Astrocyte (in vitro differentiated cells and primary cell): ENCODE results near the gene TOR2A. TPM values are rescaled to one million over a fixed set of nuclear protein-coding genes. Genes with fewer than 3 reads are reported as not detected.

ENCODE experiments used
- DNase-seq: peaks from one replicate; pipeline ENCODE4 v3.0.0-alpha.2; 2010; ENCODE audit warnings: low read depth
- FAIRE-seq: peaks from 2 replicates; lab custom pipeline; 2011; peaks lifted over from hg19 to GRCh38; lab: Jason Lieb, UNC
- H2AFZ ChIP-seq: 2 replicates; pipeline ENCODE4 v1.6.0; 2012; ENCODE audit warnings: low read depth, low read length, inconsistent platforms
- H3K27ac ChIP-seq: 2 replicates; pipeline ENCODE4 v1.5.1; 2011; ENCODE audit warnings: low read depth, low read length, inconsistent platforms
- H3K27me3 ChIP-seq: 2 replicates; pipeline ENCODE4 v1.6.0; 2011; ENCODE audit warnings: low read length, inconsistent platforms; ENCODE audit not compliant: insufficient read depth
- H3K36me3 ChIP-seq: 2 replicates; pipeline ENCODE4 v1.5.1; 2011; ENCODE audit warnings: low read length, inconsistent platforms; ENCODE audit not compliant: insufficient read depth
- H3K4me1 ChIP-seq: 2 replicates; pipeline ENCODE4 v1.5.1; 2011; ENCODE audit warnings: low read length, inconsistent platforms; ENCODE audit not compliant: insufficient read depth
- H3K4me2 ChIP-seq: 2 replicates; pipeline ENCODE4 v1.6.0; 2012; ENCODE audit warnings: low read length, inconsistent platforms
- H3K4me3 ChIP-seq: 2 replicates; pipeline ENCODE4 v1.5.1; 2011; ENCODE audit warnings: low read depth, mild to moderate bottlenecking, low read length, inconsistent platforms; ENCODE audit not compliant: insufficient read depth
- H3K79me2 ChIP-seq: 2 replicates; pipeline ENCODE4 v1.6.0; 2012; ENCODE audit warnings: mild to moderate bottlenecking, low read length, inconsistent platforms; ENCODE audit not compliant: insufficient read depth
- H3K9ac ChIP-seq: 2 replicates; pipeline ENCODE4 v1.6.0; 2012; ENCODE audit warnings: mild to moderate bottlenecking, low read length, inconsistent platforms
- H3K9me3 ChIP-seq: 2 replicates; pipeline ENCODE4 v1.5.1; 2012; ENCODE audit warnings: low read depth, mild to moderate bottlenecking, low read length, inconsistent platforms; ENCODE audit not compliant: insufficient read depth
- H4K20me1 ChIP-seq: 2 replicates; pipeline ENCODE4 v1.6.0; 2012; ENCODE audit warnings: low read length, inconsistent platforms; ENCODE audit not compliant: insufficient read depth
- H3K27ac Mint-ChIP-seq: one replicate; pipeline ENCODE4 v1.8.0; 2021; ENCODE audit warnings: mild to moderate bottlenecking, mixed read lengths; ENCODE audit not compliant: unreplicated experiment
- H3K27me3 Mint-ChIP-seq: one replicate; pipeline ENCODE4 v1.8.0; 2021; ENCODE audit warnings: low read depth, mixed read lengths; ENCODE audit not compliant: unreplicated experiment
- H3K36me3 Mint-ChIP-seq: one replicate; pipeline ENCODE4 v1.8.0; 2021; ENCODE audit warnings: low read depth, mixed read lengths; ENCODE audit not compliant: unreplicated experiment
- H3K4me1 Mint-ChIP-seq: one replicate; pipeline ENCODE4 v1.8.0; 2021; ENCODE audit warnings: low read depth, mixed read lengths; ENCODE audit not compliant: unreplicated experiment
- H3K4me3 Mint-ChIP-seq: one replicate; pipeline ENCODE4 v1.8.0; 2021; ENCODE audit warnings: mild to moderate bottlenecking, moderate library complexity, mixed read lengths; ENCODE audit not compliant: unreplicated experiment
- H3K9me3 Mint-ChIP-seq: one replicate; pipeline ENCODE4 v1.8.0; 2021; ENCODE audit warnings: mild to moderate bottlenecking, mixed read lengths; ENCODE audit not compliant: unreplicated experiment
- CTCF ChIP-seq: IDR thresholded peaks from 2 replicates; pipeline ENCODE4 v1.5.1; 2011; ENCODE audit warnings: low read depth, mild to moderate bottlenecking, inconsistent platforms, low read length, moderate library complexity; ENCODE audit not compliant: insufficient read depth
- EZH2 ChIP-seq: IDR thresholded peaks from 2 replicates; pipeline ENCODE4 v1.6.1; 2012; ENCODE audit warnings: mild to moderate bottlenecking, low read length, inconsistent platforms; ENCODE audit not compliant: insufficient read depth
- total RNA-seq: library from RNA; stranded (reverse); gene quantifications from 2 replicates; pipeline ENCODE4 v1.2.1, GENCODE V29; 2021

The TOR2A gene
- total RNA-seq, 1 donor from 2014 or later = 7.5 TPM

- Mint-ChIP-seq H3K4me3 (no peak overlapping the region), H3K4me1 (no peaks in the 10 kb centered on the region), H3K27me3 (peaks cover 6% of the 10 kb centered on the region), H3K9me3 (peaks cover 4% of the 10 kb centered on the region), H3K27ac (no peak overlapping the region), H3K36me3 (no peaks in the 10 kb centered on the region)
- Histone ChIP-seq H3K9me3 (no peaks in the 10 kb centered on the region), H3K36me3 (no peaks in the 10 kb centered on the region), H3K79me2 (no peaks in the 10 kb centered on the region), H3K9ac (no peak overlapping the region), H4K20me1 (no peaks in the 10 kb centered on the region), H2AFZ (no peak overlapping the region), H3K4me1 (peaks cover 9% of the 10 kb centered on the region), H3K27me3 (no peaks in the 10 kb centered on the region), H3K27ac (no peak overlapping the region), H3K4me3 (no peak overlapping the region), H3K4me2 (no peak overlapping the region)
- no peak for TF ChIP-seq CTCF
- TF ChIP-seq EZH2 = no peak
- no peak for DNase-seq
- no peak for FAIRE-seq
Measured at GRCh38 chr9:127703289-127703946, 31.7 kb downstream of the TOR2A start.

GRCh38 chr9:127700594-127701255 is 34.4 kb downstream of the TOR2A start:
- Histone ChIP-seq H3K9me3 (no peaks in the 10 kb centered on the region), H2AFZ (no peak overlapping the region), H3K9ac (no peak overlapping the region), H3K27me3 (no peaks in the 10 kb centered on the region), H3K79me2 (no peaks in the 10 kb centered on the region), H3K4me2 (no peak overlapping the region), H3K4me1 (peaks cover 9% of the 10 kb centered on the region), H3K27ac (no peak overlapping the region), H3K36me3 (no peaks in the 10 kb centered on the region), H4K20me1 (no peaks in the 10 kb centered on the region), H3K4me3 (no peak overlapping the region)
- Mint-ChIP-seq H3K36me3 (no peaks in the 10 kb centered on the region), H3K27ac (no peak overlapping the region), H3K4me3 (no peak overlapping the region), H3K27me3 (peaks cover 4% of the 10 kb centered on the region), H3K9me3 (peaks cover 4% of the 10 kb centered on the region), H3K4me1 (no peaks in the 10 kb centered on the region)
- FAIRE-seq (no peak), DNase-seq (no peak)
- no peak for TF ChIP-seq CTCF
- TF ChIP-seq EZH2 = no peak

- no peak overlapping the region for H3K27ac Mint-ChIP-seq
- H3K4me1 Mint-ChIP-seq = no peaks in the 10 kb centered on the region
- H3K9me3 Mint-ChIP-seq = peaks cover 4% of the 10 kb centered on the region
- no peaks in the 10 kb centered on the region for H4K20me1 ChIP-seq
- no peak overlapping the region for H3K4me2 ChIP-seq
- no peak overlapping the region for H2AFZ ChIP-seq
- TF ChIP-seq CTCF (no peak), EZH2 (no peak)
- no peaks in the 10 kb centered on the region for H3K79me2 ChIP-seq
- H3K27me3 ChIP-seq = no peaks in the 10 kb centered on the region
- FAIRE-seq (no peak), DNase-seq (no peak)
- no peaks in the 10 kb centered on the region for H3K36me3 ChIP-seq
- H3K4me1 ChIP-seq = peaks cover 9% of the 10 kb centered on the region
- H3K9ac ChIP-seq = no peak overlapping the region
- peaks cover 4% of the 10 kb centered on the region for H3K27me3 Mint-ChIP-seq
- H3K4me3 ChIP-seq = no peak overlapping the region
- H3K27ac ChIP-seq = no peak overlapping the region
- no peaks in the 10 kb centered on the region for H3K9me3 ChIP-seq
- H3K4me3 Mint-ChIP-seq = no peak overlapping the region
- no peaks in the 10 kb centered on the region for H3K36me3 Mint-ChIP-seq
Measured at GRCh38 chr9:127700140-127700539, 35.0 kb downstream of the TOR2A start.
